ENCODE data around the gene ZRANB1. TPM values are rescaled to one million over a fixed set of nuclear protein-coding genes. Genes with fewer than 3 reads are reported as not detected.

ZRANB1 gene
- total and polyA plus RNA-seq, 2 of the 4 experiments (the other 2 are of a cell fraction), result 11.2 to 24.7 TPM

DNA sequence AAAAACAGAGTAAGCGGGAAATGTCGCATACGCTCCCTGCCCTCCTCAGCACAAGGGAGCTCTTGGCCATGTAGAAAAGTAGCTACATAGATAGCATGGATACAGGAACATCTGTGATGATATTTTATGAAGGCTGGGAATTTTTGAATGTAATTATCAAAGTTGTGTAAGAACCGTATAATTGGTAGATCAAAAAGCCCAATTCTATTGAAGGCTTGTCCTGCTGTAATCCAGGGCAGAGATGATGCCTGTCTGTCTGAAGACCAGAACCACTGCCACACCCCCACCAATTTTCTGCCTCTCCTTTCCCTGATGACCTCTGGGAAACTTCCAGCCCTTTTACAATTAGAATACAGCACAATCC lies 51.4 kb downstream of the ZRANB1 start:
- POLR2A ChIA-PET (ENCODE audit: unreplicated experiment), result no interaction called here
- Histone ChIP-seq H3K4me2 (ENCODE audit: low read depth, low read length) (no peak overlapping the region), H4K91ac (ENCODE audit: insufficient read depth, low read depth, low read length) (no peak overlapping the region), H2BK20ac (ENCODE audit: low read depth, low read length) (no peak overlapping the region), H3K56ac (ENCODE audit: extremely low read depth, insufficient read depth, low read length) (no peak overlapping the region), H2AK9ac (replicated peaks; ENCODE audit: low read depth, low read length, poor library complexity) (no peak overlapping the region), H3K23ac (ENCODE audit: low read depth, low read length) (no peak overlapping the region), H3K27me3 (ENCODE audit: control insufficient read depth, insufficient read depth, low read length) (no peaks in the 10 kb centered on the region), H3K9ac (ENCODE audit: low read depth, low read length) (no peak overlapping the region), H3K9me1 (ENCODE audit: insufficient read depth, low read length) (peaks cover 2% of the 10 kb centered on the region; the same call in 1 of the 2 replicates), H4K5ac (ENCODE audit: low read depth, low read length) (no peak overlapping the region), H2AFZ (replicated peaks; ENCODE audit: low read length, poor library complexity) (no peak overlapping the region), H3K18ac (ENCODE audit: low read depth, low read length) (no peak overlapping the region), H4K20me1 (ENCODE audit: insufficient read depth, low read length) (peaks cover 22% of the 10 kb centered on the region), H3K9me3 (ENCODE audit: control insufficient read depth, insufficient read depth, low read length) (no peaks in the 10 kb centered on the region), H3K14ac (replicated peaks; ENCODE audit: low read depth, low read length) (no peak overlapping the region), H3K27ac (ENCODE audit: insufficient read depth, low read length) (no peak overlapping the region), H2BK120ac (ENCODE audit: low read depth, low read length) (no peak overlapping the region), H2AK5ac (ENCODE audit: low read depth, low read length) (no peak overlapping the region), H3K36me3 (ENCODE audit: control insufficient read depth, insufficient read depth, low read length) (peaks cover 77% of the 10 kb centered on the region), H4K8ac (ENCODE audit: low read depth in 2 of 2, low read length in 2 of 2) (no peak overlapping the region), H2BK5ac (ENCODE audit: low read depth, low read length, poor library complexity, severe bottlenecking) (no peak overlapping the region), H3K79me1 (ENCODE audit: low read depth in 1 of 2, low read length in 2 of 2) (peaks cover 4 to 43% of the 10 kb centered on the region in 2 experiments; a peak in 3 of 4 replicates), H3K4me1 (ENCODE audit: control insufficient read depth, insufficient read depth, low read length) (no peaks in the 10 kb centered on the region), H3K4ac (ENCODE audit: low read depth, low read length) (no peak overlapping the region), H3K4me3 (ENCODE audit: insufficient read depth, low read depth, low read length) (no peak overlapping the region), H2BK15ac (ENCODE audit: low read depth, low read length) (no peak overlapping the region)
- CTCF ChIA-PET, result interaction anchor here (1.3 to 1.7 kb wide), 3 partner anchors 10 to 54 kb away, joined by 3 to 11 read pairs (median 7); no protein-coding TSS in a partner anchor
- in situ Hi-C loops (cut with MboI; ENCODE audit: low sequenced_read_pairs) (loop anchor here (25.0 kb wide), 1 partner anchor 456 kb away; no protein-coding TSS in a partner anchor), dilution Hi-C loops (cut with HindIII; ENCODE audit: low sequenced_read_pairs, unreplicated experiment) (no loop called here), intact Hi-C loops (cut with micrococcal nuclease) (loop anchor here (5.0 to 10.0 kb wide), 2 partner anchors 349 to 721 kb away; partner anchors contain the start of gene EDRF1)
- WGBS, 2 experiments (ENCODE audit: extremely low coverage in 2 of 2, insufficient read length in 1 of 2), result 93% methylated on average over 3 of the region's 4 CpGs; no CpG with 5 or more reads in 1 of the 2 experiments
- TF ChIP-seq, protein P1, sequence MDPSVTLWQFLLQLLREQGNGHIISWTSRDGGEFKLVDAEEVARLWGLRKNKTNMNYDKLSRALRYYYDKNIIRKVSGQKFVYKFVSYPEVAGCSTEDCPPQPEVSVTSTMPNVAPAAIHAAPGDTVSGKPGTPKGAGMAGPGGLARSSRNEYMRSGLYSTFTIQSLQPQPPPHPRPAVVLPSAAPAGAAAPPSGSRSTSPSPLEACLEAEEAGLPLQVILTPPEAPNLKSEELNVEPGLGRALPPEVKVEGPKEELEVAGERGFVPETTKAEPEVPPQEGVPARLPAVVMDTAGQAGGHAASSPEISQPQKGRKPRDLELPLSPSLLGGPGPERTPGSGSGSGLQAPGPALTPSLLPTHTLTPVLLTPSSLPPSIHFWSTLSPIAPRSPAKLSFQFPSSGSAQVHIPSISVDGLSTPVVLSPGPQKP (IDR thresholded peaks at IDR 0.05; ENCODE audit: borderline replicate concordance, low read depth, low read length), result no peak
- TF ChIP-seq RFX5 (IDR thresholded peaks at IDR 0.05; ENCODE audit: low read depth, low read length) (no peak), RAD21 (IDR thresholded peaks at IDR 0.05; ENCODE audit: low read length) (no peak), BHLHE40 (IDR thresholded peaks at IDR 0.05; ENCODE audit: low read depth, low read length) (no peak), MXI1 (IDR thresholded peaks at IDR 0.05; ENCODE audit: borderline replicate concordance, low read depth, low read length) (no peak), MAFK (IDR thresholded peaks at IDR 0.05; ENCODE audit: low read depth, low read length) (no peak), SMC3 (IDR thresholded peaks at IDR 0.05; ENCODE audit: low read depth, low read length) (no peak), CEBPB (IDR thresholded peaks at IDR 0.05; ENCODE audit: low read depth, low read length) (no peak), FOS (IDR thresholded peaks at IDR 0.05; ENCODE audit: low read depth, low read length) (no peak), MAZ (IDR thresholded peaks at IDR 0.05; ENCODE audit: borderline replicate concordance, low read depth, low read length) (no peak), RCOR1 (IDR thresholded peaks at IDR 0.05; ENCODE audit: insufficient replicate concordance, low read length) (no peak), NFE2L2 (IDR thresholded peaks at IDR 0.05; ENCODE audit: low read depth, low read length) (no peak), POLR2A (IDR thresholded peaks at IDR 0.05; ENCODE audit: low read depth, low read length) (no peak), CHD1 (IDR thresholded peaks at IDR 0.05; ENCODE audit: low read depth, low read length) (no peak)
- TF ChIP-seq, protein P2, sequence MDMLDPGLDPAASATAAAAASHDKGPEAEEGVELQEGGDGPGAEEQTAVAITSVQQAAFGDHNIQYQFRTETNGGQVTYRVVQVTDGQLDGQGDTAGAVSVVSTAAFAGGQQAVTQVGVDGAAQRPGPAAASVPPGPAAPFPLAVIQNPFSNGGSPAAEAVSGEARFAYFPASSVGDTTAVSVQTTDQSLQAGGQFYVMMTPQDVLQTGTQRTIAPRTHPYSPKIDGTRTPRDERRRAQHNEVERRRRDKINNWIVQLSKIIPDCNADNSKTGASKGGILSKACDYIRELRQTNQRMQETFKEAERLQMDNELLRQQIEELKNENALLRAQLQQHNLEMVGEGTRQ (IDR thresholded peaks at IDR 0.05; ENCODE audit: low read depth, low read length), result no peak
- TF ChIP-seq, protein P3, sequence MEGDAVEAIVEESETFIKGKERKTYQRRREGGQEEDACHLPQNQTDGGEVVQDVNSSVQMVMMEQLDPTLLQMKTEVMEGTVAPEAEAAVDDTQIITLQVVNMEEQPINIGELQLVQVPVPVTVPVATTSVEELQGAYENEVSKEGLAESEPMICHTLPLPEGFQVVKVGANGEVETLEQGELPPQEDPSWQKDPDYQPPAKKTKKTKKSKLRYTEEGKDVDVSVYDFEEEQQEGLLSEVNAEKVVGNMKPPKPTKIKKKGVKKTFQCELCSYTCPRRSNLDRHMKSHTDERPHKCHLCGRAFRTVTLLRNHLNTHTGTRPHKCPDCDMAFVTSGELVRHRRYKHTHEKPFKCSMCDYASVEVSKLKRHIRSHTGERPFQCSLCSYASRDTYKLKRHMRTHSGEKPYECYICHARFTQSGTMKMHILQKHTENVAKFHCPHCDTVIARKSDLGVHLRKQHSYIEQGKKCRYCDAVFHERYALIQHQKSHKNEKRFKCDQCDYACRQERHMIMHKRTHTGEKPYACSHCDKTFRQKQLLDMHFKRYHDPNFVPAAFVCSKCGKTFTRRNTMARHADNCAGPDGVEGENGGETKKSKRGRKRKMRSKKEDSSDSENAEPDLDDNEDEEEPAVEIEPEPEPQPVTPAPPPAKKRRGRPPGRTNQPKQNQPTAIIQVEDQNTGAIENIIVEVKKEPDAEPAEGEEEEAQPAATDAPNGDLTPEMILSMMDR (conservative IDR thresholded peaks at IDR 0.05; ENCODE audit: low read depth, low read length), result no peak
- ATAC-seq (ENCODE audit: low read depth) (no peak), DNase-seq (no peak)
- no TSS peak for BruUV-seq (replicated peaks)

Measured in IMR-90 (cell line).